GM18502 (cell line): ENCODE data around the gene PRIM1.
"Not testable (repeated sequence)": the region's sequence is repeated elsewhere in the genome, so short reads cannot be mapped to it uniquely, and the experiment has no call there.

Experiments
- ATAC-seq: cut with Tn5 transposase; IDR thresholded peaks from one replicate; pipeline ENCODE4 v1.9.1; 2021; ENCODE audit warnings: mild to moderate bottlenecking; ENCODE audit not compliant: unreplicated experiment, poor library complexity

The PRIM1 gene

GRCh38 chr12:56763753-56764657, 11.9 kb upstream of the PRIM1 start:
- ATAC-seq = no peak

DNA sequence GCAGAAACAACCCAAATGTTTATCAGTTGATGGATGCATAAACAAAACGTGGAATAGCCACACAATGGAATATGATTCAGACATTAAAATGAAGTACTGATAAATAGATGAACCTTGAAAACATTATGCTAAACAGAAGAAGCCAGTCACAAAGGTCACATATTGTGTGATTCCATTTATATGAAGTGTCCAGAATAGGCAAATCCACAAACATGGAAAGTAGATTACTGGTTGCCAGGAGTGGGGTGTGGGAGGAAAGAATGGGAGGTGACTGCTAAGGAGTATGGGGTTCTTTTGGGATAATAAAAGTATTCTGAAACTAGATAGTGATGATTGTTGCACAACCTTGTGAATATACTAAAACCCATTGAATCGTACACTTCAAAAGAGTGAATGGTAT, 9.7 kb upstream of the PRIM1 start:
- ATAC-seq = no peak

DNA sequence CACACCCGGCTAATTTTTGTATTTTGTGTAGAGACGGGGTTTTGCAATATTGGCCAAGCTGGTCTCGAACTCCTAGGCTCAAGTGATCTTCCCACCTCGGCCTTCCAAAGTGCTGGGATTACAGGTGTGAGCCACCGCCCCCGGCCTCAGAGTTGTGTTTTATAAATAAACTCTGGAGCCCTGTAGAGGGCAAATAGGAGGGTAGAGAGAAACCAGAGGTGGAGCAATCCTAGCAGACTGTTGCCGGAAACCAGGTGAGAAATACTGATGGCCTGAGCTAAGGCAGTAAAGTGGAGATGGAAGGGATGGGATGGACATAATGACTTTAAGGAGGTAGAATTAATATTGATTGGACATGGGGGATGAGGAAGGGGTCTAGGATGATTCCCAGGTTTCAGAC, 8.3 kb upstream of the PRIM1 start:
- ATAC-seq = no peak

- ATAC-seq = no peak
Observed at GRCh38 chr12:56759263-56759908, 7.3 kb upstream of the PRIM1 start.

- ATAC-seq = no peak
Observed at GRCh38 chr12:56758728-56759262, 6.7 kb upstream of the PRIM1 start.

DNA sequence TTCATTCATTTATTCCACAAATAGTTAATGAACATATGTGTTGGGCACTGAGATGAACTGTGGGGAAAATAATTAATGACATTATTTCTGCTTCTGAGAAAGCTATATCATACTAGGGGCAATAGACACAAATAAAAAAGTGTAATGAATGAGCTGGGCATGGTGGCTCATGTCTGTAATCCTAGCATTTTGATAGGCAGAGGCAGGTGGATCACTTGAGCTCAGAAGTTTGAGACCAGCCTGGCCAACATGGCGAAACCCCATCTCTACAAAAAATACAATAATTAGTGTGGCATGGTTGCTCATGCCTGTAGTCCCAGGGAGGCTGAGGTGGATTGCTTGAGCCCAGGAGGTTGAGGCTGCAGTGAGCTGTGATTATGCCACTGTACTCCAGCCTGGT, 5.8 kb upstream of the PRIM1 start:
- not testable (repeated sequence) for ATAC-seq

DNA sequence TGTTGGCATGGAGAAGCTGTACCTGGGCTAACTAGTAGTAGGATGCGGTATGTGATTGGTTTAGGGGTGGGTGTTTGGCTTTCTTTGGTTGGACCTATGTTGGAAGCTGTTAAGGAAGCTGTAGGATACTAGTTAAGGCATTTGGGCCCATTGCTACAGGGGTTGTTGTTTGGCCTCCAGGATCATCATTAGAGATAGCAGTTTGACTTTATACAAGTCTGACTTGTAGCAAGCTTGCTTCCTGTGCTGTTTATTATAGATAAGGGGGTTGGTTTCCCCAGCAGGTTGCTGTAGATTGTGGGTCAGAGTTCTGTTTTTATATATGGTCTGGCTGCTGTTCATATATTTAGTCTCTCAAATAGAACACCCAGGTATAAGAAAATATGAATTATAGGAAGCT, 1.4 kb upstream of the PRIM1 start:
- ATAC-seq = no peak

DNA sequence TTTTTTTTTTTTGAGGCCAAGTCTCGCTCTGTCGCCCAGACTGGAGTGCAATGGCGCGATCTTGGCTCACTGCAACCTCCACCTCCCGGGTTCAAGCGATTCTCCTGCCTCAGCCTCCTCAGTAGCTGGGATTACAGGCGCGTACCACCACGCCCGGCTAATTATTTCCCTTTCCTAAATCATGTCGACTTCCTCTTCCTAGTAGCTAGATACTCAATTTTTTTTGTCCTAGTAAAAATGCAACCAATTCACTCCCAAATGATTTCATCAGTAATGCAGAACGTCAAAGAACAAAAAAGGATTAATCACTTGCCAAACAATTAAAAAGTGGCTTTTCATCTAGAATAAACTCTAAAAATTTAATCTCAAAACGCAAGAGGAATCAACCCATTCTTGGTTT, 1.5 kb downstream of the PRIM1 start:
- not testable (repeated sequence) for ATAC-seq

- ATAC-seq = no peak
Observed at GRCh38 chr12:56749853-56750252, 2.3 kb downstream of the PRIM1 start.

DNA sequence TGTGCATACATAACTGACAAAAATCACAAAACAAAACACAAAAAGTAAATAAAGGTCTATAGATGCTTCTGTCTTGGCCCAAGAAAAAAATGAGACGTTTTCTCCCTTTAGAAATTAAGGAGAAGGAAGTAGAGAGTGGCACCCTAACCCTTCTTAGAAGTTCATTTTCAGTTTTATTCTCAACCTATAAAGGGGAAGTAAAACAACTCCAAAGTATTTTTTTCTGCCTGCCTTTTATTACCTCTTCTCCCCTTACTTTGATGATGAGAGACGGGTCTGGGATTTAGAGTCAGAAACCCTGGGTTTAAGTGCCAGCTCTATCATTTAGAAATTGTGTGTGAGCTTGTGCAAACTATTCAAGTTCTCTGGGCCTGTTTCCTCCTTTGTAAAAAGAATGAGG, 2.8 kb downstream of the PRIM1 start:
- ATAC-seq = no peak

DNA sequence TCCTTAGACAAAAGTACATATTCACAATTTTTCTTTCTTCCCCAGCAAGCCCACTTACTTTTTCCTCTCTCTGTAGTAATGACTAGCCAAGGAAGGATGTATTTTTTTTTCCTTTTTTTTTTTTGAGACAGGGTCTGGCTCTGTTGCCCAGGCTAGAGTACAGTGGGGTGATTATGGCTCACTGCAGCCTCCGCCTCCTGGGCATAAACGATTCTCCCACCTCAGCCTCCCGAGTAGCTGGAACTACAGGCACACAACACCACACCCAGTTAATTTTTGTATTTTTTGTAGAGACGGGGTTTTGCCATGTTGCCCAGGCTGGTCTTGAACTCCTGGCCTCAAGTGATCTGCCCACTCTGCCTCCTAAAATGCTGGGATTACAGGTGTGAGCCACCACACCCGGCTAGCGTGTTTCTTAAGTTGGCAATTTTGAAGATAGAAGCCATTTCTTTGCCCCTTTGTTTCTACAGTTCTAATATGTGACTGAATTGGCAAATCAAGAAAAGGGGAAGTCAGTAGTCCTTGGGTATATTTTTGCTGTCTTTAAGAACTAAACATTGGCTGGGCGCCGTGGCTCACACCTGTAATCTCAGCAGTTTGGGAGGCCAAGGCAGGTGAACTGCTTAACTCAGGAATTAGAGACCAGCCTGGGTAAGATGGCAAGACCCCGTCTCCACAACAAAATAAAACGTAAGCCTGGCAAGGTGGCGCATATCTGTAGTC, 23.8 kb downstream of the PRIM1 start:
- ATAC-seq = no peak

DNA sequence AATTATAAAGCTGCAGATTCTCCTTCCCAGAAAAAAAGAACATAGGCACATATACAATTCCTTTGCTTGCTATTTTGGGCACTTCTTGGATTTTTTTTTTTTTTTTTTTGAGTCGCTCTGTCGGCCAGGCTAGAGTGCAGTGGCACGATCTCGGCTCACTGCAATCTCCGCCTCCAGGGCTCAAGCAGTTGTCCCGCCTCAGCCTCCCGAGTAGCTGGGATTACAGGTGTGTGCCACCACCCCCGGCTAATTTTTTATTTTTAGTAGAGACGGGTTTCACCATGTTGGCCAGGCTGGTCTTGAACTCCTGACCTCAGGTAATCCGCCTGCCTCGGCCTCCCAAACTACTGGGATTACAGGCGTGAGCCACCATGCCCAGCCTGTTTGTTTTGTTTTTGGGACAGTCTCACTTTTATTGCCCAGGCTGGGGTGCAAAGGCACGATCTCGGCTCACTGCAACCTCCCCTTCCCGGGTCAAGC, 25.9 kb downstream of the PRIM1 start:
- ATAC-seq = not testable (repeated sequence)

DNA sequence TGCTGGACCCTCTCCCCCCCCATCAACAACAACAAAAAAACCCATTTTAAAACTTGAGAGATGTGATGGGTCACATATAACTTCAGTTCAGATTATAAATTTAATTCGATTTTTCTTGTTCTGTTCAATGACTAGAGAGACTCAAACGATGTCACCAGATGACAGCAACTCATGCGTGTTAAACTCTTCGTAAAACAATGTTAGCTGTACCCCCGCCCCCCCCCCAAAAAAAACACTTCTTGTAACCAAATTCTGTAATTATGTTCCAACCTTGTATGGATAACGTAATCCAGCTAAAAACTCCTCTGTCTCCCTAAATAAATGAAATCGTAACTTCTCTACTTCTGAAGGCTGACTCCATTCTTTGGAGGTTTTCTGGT, 26.4 kb downstream of the PRIM1 start:
- ATAC-seq = no peak

- peak; percentile 96 for ATAC-seq
Observed at GRCh38 chr12:56724972-56725722, 27.0 kb downstream of the PRIM1 start, which contains the start of gene NACA. TSS of gene NACA (minus strand) at chr12:56725299. CDS start at chr12:56724521, 778 bp downstream.

DNA sequence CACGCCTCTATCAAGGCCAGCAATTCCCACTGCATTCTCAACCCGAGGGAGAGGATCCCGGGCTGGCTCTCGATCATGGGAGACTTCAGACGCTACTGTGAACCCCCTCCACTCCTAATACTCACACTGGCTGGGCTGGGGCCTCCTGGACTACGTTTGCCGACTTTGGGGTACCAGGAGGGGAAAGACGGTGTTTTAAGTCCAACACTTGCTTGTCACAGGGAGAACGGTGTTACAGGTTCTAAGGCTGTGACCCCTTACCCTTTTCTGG, 27.5 kb downstream of the PRIM1 start:
- ATAC-seq = peak; percentile 1

- ATAC-seq = no peak
Observed at GRCh38 chr12:56723889-56724700, 28.0 kb downstream of the PRIM1 start.

GRCh38 chr12:56723352-56723751, 28.8 kb downstream of the PRIM1 start:
- ATAC-seq = no peak

DNA sequence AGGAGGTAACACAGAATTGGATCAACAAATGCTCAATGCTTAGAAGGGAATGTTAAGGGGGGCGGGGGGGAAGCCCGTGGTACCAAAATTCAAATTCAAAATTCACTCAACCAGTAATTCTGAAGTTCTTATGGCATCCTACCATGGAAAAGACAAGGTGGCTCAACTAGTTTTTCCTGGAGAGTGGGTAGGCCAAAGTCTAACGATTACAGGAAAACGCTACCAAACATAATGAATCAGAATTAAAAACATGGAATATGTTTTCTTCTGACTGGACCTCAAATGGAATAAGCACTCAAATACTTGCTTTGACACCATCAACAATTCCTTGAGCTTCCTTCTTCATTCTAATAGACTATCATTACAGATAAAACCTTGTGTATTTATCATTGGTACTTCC, 29.3 kb downstream of the PRIM1 start:
- ATAC-seq = no peak

DNA sequence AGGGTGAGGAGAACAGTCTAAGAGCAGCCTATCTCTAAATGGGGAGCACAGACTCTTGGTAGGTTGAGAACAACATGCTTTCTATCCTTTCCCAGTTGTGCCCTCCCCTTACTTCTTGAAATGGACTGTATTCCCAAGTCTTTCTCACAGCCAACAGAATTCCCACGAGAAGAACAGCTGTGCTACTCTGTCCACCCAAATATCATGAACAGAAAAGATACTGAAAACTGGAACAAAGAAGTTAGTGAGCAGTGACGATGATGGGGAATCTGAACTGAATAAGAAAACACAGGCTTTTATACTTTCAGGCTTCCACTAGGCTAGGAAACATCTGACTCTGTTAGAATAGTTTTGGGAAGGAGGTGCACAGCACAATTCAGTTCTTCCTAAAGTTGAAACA, 30.4 kb downstream of the PRIM1 start:
- ATAC-seq = no peak
